PC-3 (cell line): Measurements from ENCODE around the gene AGFG1. TPM values are rescaled to one million over a fixed set of nuclear protein-coding genes. Genes with fewer than 3 reads are reported as not detected.

Experiments
- ATAC-seq: fragments of 200-7000 bp; cut with Tn5 transposase; 2 replicates; pipeline ENCODE4 v1.9.1; 2020; ENCODE audit warnings: mild to moderate bottlenecking, moderate library complexity
- BruUV-seq: library from RNA; stranded (reverse); fragments of 400-500 nt; replicated peaks from 2 replicates; lab custom pipeline; 2021; lab: Mats Ljungman, UMichigan
- CTCF ChIA-PET: fragments of 300-600 bp; sonication (Branson Sonifier 250); formaldehyde crosslinking; loops from one replicate; lab custom pipeline; 2022; ENCODE audit warnings: antibody characterized with exemption; lab: Charles Lee
- POLR2A ChIA-PET: fragments of 300-600 bp; sonication (Branson Sonifier 250); formaldehyde crosslinking; loops from one replicate; lab custom pipeline; 2022; ENCODE audit warnings: antibody characterized with exemption; ENCODE audit not compliant: unreplicated experiment; lab: Charles Lee
- DNase-seq: peaks from one replicate; pipeline ENCODE4 v3.0.0-alpha.2; 2015
- H2AFZ ChIP-seq: fragments of 300-600 bp; sonication (generic); 2 replicates; pipeline ENCODE4 v1.6.0; 2016; ENCODE audit warnings: antibody characterized with exemption, low read length
- H3F3A ChIP-seq: fragments of 300-600 bp; sonication (generic); one replicate; pipeline ENCODE4 v1.6.0; 2017; ENCODE audit warnings: antibody characterized with exemption, low read length, control low read depth, mild to moderate bottlenecking; ENCODE audit not compliant: unreplicated experiment
- H3K27ac ChIP-seq: fragments of 300-600 bp; sonication (generic); 2 replicates; pipeline ENCODE4 v1.5.1; 2016; ENCODE audit warnings: mild to moderate bottlenecking, low read length
- H3K27me3 ChIP-seq: fragments of 300-600 bp; sonication (generic); 2 replicates; pipeline ENCODE4 v1.6.1; 2016; ENCODE audit warnings: low read length, mixed read lengths
- H3K36me3 ChIP-seq: fragments of 300-600 bp; sonication (generic); 2 replicates; pipeline ENCODE4 v1.6.1; 2016; ENCODE audit warnings: low read depth, mixed run types, low read length, mixed read lengths
- H3K4me1 ChIP-seq: fragments of 300-600 bp; sonication (generic); 2 replicates; pipeline ENCODE4 v1.5.1; 2016; ENCODE audit warnings: low read length; ENCODE audit not compliant: insufficient read depth
- H3K4me2 ChIP-seq: fragments of 300-600 bp; sonication (generic); 2 replicates; pipeline ENCODE4 v1.6.0; 2016; ENCODE audit warnings: low read length
- H3K4me3 ChIP-seq: fragments of 300-600 bp; sonication (generic); 2 replicates; pipeline ENCODE4 v1.5.1; 2016; ENCODE audit warnings: mild to moderate bottlenecking, low read length, mixed read lengths
- H3K79me2 ChIP-seq: fragments of 300-600 bp; sonication (generic); 2 replicates; pipeline ENCODE4 v1.6.1; 2017; ENCODE audit warnings: low read length, mixed read lengths
- H3K9ac ChIP-seq: fragments of 300-600 bp; sonication (generic); 2 replicates; pipeline ENCODE4 v1.6.0; 2016; ENCODE audit warnings: mild to moderate bottlenecking, low read length
- H3K9me2 ChIP-seq: fragments of 300-600 bp; sonication (generic); replicated peaks from 2 replicates; pipeline ENCODE4 v1.6.1; 2016; ENCODE audit warnings: mixed run types, low read length, mixed read lengths
- H3K9me3 ChIP-seq: fragments of 300-600 bp; sonication (generic); 2 replicates; pipeline ENCODE4 v1.6.1; 2016; ENCODE audit warnings: low read length, mixed read lengths
- H4K20me1 ChIP-seq: fragments of 300-600 bp; sonication (generic); 2 replicates; pipeline ENCODE4 v1.6.1; 2016; ENCODE audit warnings: low read length, mixed read lengths
- CTCF ChIP-seq: fragments of 300-600 bp; sonication (generic); conservative IDR thresholded peaks from 2 replicates; pipeline ENCODE4 v1.5.1; 2017; ENCODE audit warnings: antibody characterized with exemption, low read depth, mild to moderate bottlenecking, low read length
- EZH2 ChIP-seq: fragments of 300-600 bp; sonication (generic); IDR thresholded peaks from one replicate; pipeline ENCODE4 v1.6.1; 2017; ENCODE audit warnings: antibody characterized with exemption, mild to moderate bottlenecking, low read length; ENCODE audit not compliant: unreplicated experiment
- EZH2phosphoT487 ChIP-seq: fragments of 300-600 bp; sonication (generic); IDR thresholded peaks from 2 replicates; pipeline ENCODE4 v1.6.1; 2018; ENCODE audit warnings: mild to moderate bottlenecking, antibody characterized with exemption, low read length, borderline replicate concordance
- intact Hi-C: fragments of 100-400 bp; cut with micrococcal nuclease; formaldehyde crosslinking; loops from 2 replicates; pipeline ENCODE4 v1.9.0; 2023
- total RNA-seq: library from RNA; depleted of rRNA; stranded (reverse); fragments of >200 nt; gene quantifications from 2 replicates; pipeline ENCODE4 v1.2.3, GENCODE V29; 2014

Gene AGFG1
- total RNA-seq, 1 experiment from 2014 or later: 56.3 TPM

- Histone ChIP-seq H3K4me3 (no peak overlapping the region), H3K27ac (no peak overlapping the region), H3K9me3 (no peaks in the 10 kb centered on the region), H3K9me2 (no peaks in the 10 kb centered on the region), H3K9ac (no peak overlapping the region), H3K4me1 (no peaks in the 10 kb centered on the region), H4K20me1 (no peaks in the 10 kb centered on the region), H2AFZ (no peak overlapping the region), H3F3A (no peaks in the 10 kb centered on the region), H3K4me2 (no peak overlapping the region), H3K27me3 (no peaks in the 10 kb centered on the region), H3K36me3 (no peaks in the 10 kb centered on the region), H3K79me2 (no peaks in the 10 kb centered on the region)
- no peak for DNase-seq
- BruUV-seq: no TSS peak
- intact Hi-C loops: no loop called here
- no peak for ATAC-seq
- no peak for TF ChIP-seq EZH2phosphoT487
- no peak for TF ChIP-seq EZH2
- TF ChIP-seq CTCF: no peak
- POLR2A ChIA-PET: no interaction called here
- CTCF ChIA-PET: no interaction called here
Observed at GRCh38 chr2:227566012-227566411, 94.1 kb downstream of the AGFG1 start.

GRCh38 chr2:227568852-227569169 lies 96.9 kb downstream of the AGFG1 start:
- H3K9ac ChIP-seq: no peak overlapping the region
- no peaks in the 10 kb centered on the region for H4K20me1 ChIP-seq
- intact Hi-C loops: no loop called here
- H3K4me2 ChIP-seq: no peak overlapping the region
- no peak overlapping the region for H3K4me3 ChIP-seq
- H3K9me3 ChIP-seq: no peaks in the 10 kb centered on the region
- H3K9me2 ChIP-seq: no peaks in the 10 kb centered on the region
- no TSS peak for BruUV-seq
- ATAC-seq: no peak
- no peak for TF ChIP-seq EZH2phosphoT487
- no peak overlapping the region for H3K27ac ChIP-seq
- H3K79me2 ChIP-seq: no peaks in the 10 kb centered on the region
- no peaks in the 10 kb centered on the region for H3K4me1 ChIP-seq
- no peaks in the 10 kb centered on the region for H3K27me3 ChIP-seq
- ChIA-PET POLR2A (no interaction called here), CTCF (no interaction called here)
- H3F3A ChIP-seq: no peaks in the 10 kb centered on the region
- no peak for DNase-seq
- H2AFZ ChIP-seq: no peak overlapping the region
- H3K36me3 ChIP-seq: no peaks in the 10 kb centered on the region

GRCh38 chr2:227570615-227571014 lies 98.7 kb downstream of the AGFG1 start:
- H3K9me3 ChIP-seq: no peaks in the 10 kb centered on the region
- TF ChIP-seq EZH2 (no peak), CTCF (no peak), EZH2phosphoT487 (no peak)
- no peak overlapping the region for H3K9ac ChIP-seq
- H3K4me1 ChIP-seq: no peaks in the 10 kb centered on the region
- no peak for DNase-seq
- no peak overlapping the region for H3K27ac ChIP-seq
- H3K9me2 ChIP-seq: no peaks in the 10 kb centered on the region
- TSS peak; percentile 7 for BruUV-seq
- H3F3A ChIP-seq: no peaks in the 10 kb centered on the region
- H3K4me2 ChIP-seq: no peak overlapping the region
- no peak overlapping the region for H3K4me3 ChIP-seq
- intact Hi-C loops: no loop called here
- H3K27me3 ChIP-seq: no peaks in the 10 kb centered on the region
- CTCF ChIA-PET: no interaction called here
- H3K79me2 ChIP-seq: no peaks in the 10 kb centered on the region
- ATAC-seq: no peak
- no peaks in the 10 kb centered on the region for H3K36me3 ChIP-seq
- POLR2A ChIA-PET: no interaction called here
- H4K20me1 ChIP-seq: no peaks in the 10 kb centered on the region
- H2AFZ ChIP-seq: no peak overlapping the region
